Measurements from ENCODE around the gene HYAL3. TPM values are rescaled to one million over a fixed set of nuclear protein-coding genes. Genes with fewer than 3 reads are reported as not detected.

Gene HYAL3
- total RNA-seq, 2 donors from 2014 or later, result 2.2 to 2.8 TPM

DNA sequence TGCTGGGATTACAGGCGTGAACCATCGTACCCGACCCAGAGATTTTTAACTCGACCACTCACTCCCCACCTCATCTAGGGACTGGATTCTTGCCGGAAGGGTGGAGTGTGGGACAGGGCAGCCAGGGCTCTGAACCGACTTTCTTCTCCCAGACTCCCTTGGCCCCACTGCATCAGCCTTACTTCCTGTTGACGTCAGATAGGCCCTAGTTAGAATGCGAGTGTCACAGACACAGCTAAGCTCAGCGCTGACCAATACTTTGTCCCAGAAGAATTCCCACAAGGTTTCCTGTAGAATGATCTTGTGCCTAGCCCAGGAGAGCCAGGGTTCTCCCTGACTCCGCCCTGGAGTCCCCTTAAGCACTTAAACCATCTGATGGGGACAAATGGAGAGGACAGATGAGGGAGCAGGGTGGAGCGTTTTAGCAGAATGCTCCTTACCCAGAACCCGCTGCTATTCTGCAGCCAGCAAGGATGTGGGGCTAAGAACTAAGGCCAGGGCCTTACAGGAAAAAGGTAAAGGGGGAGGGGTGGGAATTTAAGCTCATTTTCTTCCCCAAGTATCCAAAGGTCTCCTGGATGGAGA, 34.6 kb upstream of the HYAL3 start:
- intact Hi-C loops (cut with DNase I, micrococcal nuclease), result no loop called here
- ATAC-seq (no peak), DNase-seq (no peak)

- intact Hi-C loops (cut with DNase I, micrococcal nuclease), result no loop called here
- no peak for ATAC-seq
- no peak for DNase-seq
Measured at GRCh38 chr3:50331364-50331907, 32.2 kb upstream of the HYAL3 start.

GRCh38 chr3:50330330-50330729, 31.1 kb upstream of the HYAL3 start:
- intact Hi-C loops (cut with DNase I, micrococcal nuclease), result no loop called here
- DNase-seq (peak in 1 of 2 donors; percentile 24), ATAC-seq (no peak)

GRCh38 chr3:50327943-50328691, 28.9 kb upstream of the HYAL3 start, which contains the start of gene TUSC2:
Gene TUSC2, minus strand, starts transcription at chr3:50328223. Its CDS starts 124 bp downstream, at chr3:50328099.
- intact Hi-C loops (cut with DNase I, micrococcal nuclease), result no loop called here
- ATAC-seq, result peak; percentile 93
- peak; percentile 97 to 99 for DNase-seq

DNA sequence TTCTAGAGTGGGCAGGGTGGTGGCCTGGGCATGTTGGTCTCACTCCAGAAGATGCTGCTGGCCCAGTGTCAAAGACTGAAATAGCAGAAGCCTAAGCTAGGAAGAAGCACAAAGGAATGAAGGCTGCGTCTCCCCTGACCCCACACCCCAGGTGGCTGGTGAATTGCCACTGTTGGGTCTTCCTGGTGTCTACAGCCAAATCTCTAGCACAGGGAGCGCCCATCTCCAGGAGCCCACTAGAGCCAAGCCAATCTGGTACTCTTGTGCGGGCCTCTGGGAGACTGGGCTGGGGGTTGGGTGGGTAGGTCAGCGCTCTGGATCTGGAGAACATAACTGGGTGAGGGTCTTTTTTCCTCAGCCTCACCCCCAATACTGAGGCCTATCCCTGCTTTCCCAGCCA, 27.9 kb upstream of the HYAL3 start:
- intact Hi-C loops (cut with DNase I, micrococcal nuclease), result no loop called here
- DNase-seq (no peak), ATAC-seq (no peak)

DNA sequence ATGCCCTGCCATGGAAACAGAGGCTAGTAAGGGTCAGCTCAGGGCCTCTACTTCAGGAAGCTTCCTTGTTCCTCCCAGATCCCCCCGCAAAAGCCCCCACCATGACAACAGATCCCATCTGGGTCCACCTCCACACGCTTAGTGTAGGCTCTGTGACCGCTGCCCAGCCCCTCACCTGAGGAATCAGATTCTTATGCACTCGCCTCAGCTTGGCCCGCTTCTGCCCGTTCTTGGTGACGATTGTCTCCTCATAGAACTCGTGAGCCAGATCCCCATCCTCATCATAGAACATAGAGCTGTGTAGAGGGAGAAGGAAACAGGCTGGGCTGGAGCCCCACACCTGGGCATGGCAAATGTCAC, 27.0 kb upstream of the HYAL3 start:
- intact Hi-C loops (cut with DNase I, micrococcal nuclease), result no loop called here
- no peak for DNase-seq
- ATAC-seq, result no peak

- intact Hi-C loops (cut with DNase I, micrococcal nuclease), result no loop called here
- ATAC-seq, result no peak
Measured at GRCh38 chr3:50325497-50326181, 26.4 kb upstream of the HYAL3 start.

DNA sequence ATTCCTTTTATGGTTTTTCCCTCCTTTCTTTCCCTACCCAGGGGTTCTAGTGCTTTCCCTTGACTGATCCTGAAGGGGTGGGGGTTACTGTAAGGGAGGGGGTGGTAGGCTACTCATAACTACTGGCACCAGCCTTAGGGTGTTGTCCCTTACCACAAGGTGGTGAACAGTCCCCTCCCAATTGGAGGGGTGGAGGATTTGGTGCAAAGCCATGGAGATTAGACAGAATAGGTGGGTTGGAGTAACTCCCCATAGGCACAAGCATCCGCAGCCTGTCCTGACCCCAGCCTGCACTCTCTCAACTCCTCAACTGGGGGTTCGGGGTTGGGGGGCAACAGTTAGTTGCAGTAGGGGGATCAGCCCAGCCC, 25.9 kb upstream of the HYAL3 start:
- DNase-seq, result no peak
- intact Hi-C loops (cut with DNase I, micrococcal nuclease), result no loop called here
- no peak for ATAC-seq

More at GRCh38 chr3:50325497-50326181, 26.4 kb upstream of the HYAL3 start:
- DNase-seq, result no peak

DNA sequence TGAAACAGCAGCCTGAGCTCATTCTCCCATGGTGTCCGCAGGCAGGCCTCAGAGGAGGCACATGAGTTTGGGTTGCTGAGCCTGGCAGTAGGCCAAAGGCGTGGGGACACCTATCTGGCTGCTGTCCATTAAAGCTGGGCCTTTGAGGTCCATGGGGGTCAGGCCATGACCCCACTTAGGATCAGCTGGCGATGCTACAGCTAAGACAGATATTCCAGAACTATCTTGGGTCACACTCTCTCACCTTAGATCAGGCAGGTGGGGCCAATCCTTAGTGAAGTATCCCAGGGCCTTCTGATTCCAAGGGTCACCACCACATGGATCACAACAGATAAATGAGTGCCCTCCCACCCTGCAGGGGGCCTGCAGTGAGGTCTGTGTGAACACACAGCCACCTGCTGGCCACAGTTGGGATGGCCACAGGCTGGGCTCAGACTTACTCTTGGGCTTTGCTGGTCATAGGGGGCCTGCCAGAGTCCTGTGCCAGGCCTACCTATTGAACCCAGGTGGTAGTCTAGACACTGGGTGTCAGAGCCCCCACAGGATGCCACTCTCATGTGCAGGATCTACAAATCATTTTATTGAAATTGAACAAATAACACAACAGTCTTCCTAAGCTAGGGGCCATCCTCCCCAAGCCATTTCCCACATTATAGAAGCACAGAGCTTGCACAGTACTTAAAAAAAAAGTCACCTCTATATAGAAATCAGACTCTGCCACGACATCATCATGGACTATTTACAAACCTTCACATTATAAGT, 25.3 kb upstream of the HYAL3 start:
- ATAC-seq (no peak), DNase-seq (peak; percentile 39 to 81)
- intact Hi-C loops (cut with DNase I, micrococcal nuclease), result no loop called here

DNA sequence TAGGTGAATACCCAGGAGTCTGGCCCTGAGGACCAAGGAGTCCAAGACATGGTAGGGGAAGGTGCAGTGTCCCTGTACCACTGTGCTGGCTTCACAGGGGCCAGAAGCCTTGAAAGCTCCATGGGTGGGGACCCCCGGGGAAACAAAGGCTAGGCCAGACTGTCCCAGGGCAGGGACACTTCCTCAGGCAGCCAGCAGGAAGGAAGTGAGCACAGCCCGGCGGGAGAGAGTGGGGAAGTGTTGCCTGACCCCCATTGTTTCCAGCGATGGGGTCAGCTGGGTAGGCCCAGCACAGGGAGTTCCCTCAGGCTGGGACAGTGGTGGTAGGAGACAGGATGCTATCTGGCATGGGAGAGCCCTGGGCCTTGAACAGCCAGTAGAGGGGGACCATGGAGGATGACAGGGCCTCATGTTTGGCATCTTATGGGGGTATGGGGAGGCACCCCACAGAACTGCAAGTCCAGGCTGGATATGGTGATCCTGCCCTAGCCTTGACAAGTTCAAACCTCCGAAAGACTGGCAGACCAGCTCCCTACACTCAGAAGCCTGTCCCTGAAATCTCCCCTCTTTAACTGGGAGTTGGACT, 24.5 kb upstream of the HYAL3 start:
- intact Hi-C loops (cut with DNase I, micrococcal nuclease), result no loop called here
- peak in 1 of 2 donors; percentile 41 for DNase-seq

DNA sequence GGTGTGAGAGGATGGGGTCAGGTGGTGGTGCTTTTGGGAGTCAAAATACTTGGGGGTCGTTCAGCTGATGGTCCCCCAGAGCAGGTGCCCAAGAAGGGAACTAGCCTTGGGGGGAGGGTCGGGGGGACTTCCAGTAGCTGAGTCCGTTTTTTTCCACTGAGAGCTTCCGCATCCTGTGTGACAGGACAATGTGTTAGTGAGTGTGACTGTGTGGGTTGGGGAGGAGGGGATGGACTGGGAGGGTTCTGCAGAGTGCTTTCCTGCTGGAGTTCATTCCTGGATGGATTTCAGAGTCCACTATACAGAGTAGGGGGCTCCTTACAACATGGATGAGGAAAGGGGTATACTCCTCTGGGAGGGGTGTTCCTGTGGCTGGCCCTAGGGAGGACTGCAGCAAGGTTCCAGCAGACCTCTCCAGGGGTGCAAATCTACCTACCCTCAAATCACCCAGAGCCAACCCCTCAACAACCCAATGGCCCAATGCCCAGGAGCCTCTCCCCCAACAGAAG, 23.9 kb upstream of the HYAL3 start:
- no peak for ATAC-seq
- intact Hi-C loops (cut with DNase I, micrococcal nuclease), result no loop called here
- peak in 1 of 2 donors; percentile 48 for DNase-seq

More for the DNA sequence above, 24.5 kb upstream of the HYAL3 start:
- ATAC-seq, result no peak

DNA sequence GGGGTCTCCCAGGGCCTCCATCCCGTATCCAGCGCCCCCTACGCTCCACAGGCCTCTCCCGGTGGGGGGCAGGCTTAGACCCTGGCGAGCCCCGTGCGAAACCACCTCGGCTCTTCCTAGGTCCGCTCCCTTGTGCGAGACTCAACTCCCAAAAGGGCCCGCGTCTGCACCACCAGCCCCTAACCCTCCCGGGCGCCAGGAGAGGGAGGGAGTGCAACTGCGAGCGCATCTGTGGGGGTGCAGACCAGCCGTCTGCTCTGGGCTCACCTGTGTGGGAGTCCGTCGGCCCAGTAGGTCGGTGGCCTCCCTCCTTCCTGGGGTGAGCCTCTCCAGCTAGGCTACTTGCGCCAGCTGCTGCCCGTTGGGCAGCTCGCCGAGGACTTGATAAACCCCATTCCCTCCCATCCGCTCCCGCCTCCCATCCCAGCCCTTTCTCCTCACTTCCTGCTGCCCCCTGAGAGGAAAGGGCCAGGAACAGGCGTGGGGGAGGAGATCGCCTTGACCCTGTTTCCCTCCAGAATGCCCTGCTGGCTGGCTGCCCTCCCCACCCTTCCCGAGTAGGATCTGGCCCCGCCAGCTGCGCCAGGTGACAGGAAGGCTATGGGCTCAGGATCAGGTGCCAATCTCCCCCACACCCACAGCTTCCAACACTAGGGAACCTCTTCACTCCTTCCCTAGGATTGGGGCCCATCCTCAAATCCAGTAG, 23.3 kb upstream of the HYAL3 start, which contains the start of gene HYAL2:
TSS of gene HYAL2 (minus strand) at position 360 of the 706 bp plus-strand sequence. CDS start 2,256 bp downstream, outside the sequence.
- DNase-seq (peak; percentile 50 to 53), ATAC-seq (no peak)
- intact Hi-C loops (cut with DNase I, micrococcal nuclease), result no loop called here

- intact Hi-C loops (cut with DNase I, micrococcal nuclease), result no loop called here
- DNase-seq (no peak), ATAC-seq (no peak)
Measured at GRCh38 chr3:50322115-50322385, 22.8 kb upstream of the HYAL3 start.

DNA sequence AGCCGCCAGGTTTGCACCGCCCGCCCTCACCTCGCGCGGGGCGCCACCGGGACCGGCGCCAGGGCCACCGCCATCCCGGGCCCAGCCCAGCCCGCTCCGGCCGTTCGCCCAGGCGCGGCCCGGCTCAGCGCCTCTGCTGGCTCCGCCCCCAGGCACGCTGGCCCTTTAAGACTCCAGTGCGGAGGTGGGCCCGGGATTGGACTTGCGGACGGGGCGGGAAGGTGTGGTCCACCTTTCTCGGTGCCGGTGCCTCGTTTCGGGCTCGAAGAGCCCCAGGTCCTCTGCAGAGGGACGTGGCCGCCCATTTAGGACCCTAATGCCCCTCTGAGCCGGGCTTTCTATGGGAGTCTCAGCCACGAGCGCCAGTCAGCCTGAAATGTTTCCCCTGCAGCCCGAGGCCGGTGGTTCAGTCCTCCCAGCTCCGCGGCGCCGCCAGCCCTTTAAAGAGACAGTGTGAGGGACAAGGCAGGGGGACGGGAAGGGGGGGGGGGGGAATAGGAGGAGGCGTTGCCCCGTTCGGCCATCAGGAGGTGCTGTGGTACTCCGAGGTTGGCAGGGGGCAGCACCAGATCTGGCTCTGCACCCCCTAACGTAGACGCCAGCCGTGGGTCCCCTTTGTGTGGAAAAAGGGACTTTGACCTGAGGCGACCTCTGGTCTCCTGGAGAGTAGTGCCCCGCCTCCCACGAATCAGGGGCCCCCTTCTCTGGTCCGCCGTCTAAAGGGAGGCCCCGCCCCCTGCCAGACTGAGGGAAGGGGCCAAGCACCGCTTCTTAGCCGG, 22.3 kb upstream of the HYAL3 start:
- ATAC-seq (peak; percentile 71), DNase-seq (peak; percentile 89 to 93)
- intact Hi-C loops (cut with DNase I, micrococcal nuclease), result no loop called here

- intact Hi-C loops (cut with DNase I, micrococcal nuclease), result no loop called here
- ATAC-seq, result peak; percentile 59
Measured at GRCh38 chr3:50320853-50321335, 21.7 kb upstream of the HYAL3 start.

GRCh38 chr3:50319894-50320625, 20.9 kb upstream of the HYAL3 start:
- intact Hi-C loops (cut with DNase I, micrococcal nuclease), result no loop called here
- peak in 1 of 2 donors; percentile 33 for DNase-seq
- no peak for ATAC-seq

More at GRCh38 chr3:50320853-50321335, 21.7 kb upstream of the HYAL3 start:
- peak; percentile 76 to 88 for DNase-seq

All from left colon (tissue), 2 donors.